H9 (cell line): ENCODE data around the gene RNU6-9. TPM values are rescaled to one million over a fixed set of nuclear protein-coding genes. Genes with fewer than 3 reads are reported as not detected.

Experiments
- DNase-seq: peaks from one replicate; pipeline ENCODE4 v3.0.0-alpha.2; 2017
- H2AFZ ChIP-seq: one replicate; pipeline ENCODE4 v1.6.1; 2013; ENCODE audit warnings: mild to moderate bottlenecking, low read length, control low read depth, moderate library complexity
- H2AK5ac ChIP-seq: 2 replicates; pipeline ENCODE4 v1.6.1; 2013; ENCODE audit warnings: low read length, control low read depth, mixed read lengths; ENCODE audit not compliant: insufficient read length
- H2BK120ac ChIP-seq: one replicate; pipeline ENCODE4 v1.6.1; 2013; ENCODE audit warnings: low read depth, mild to moderate bottlenecking, low read length, control low read depth, inconsistent platforms; ENCODE audit not compliant: poor library complexity, severe bottlenecking
- H2BK12ac ChIP-seq: 2 replicates; pipeline ENCODE4 v1.6.1; 2013; ENCODE audit warnings: low read length, control low read depth, mixed read lengths, low read depth; ENCODE audit not compliant: insufficient read length
- H2BK15ac ChIP-seq: 2 replicates; pipeline ENCODE4 v1.6.1; 2013; ENCODE audit warnings: low read depth, low read length, control low read depth
- H2BK20ac ChIP-seq: one replicate; pipeline ENCODE4 v1.6.1; 2013; ENCODE audit warnings: low read depth, mild to moderate bottlenecking, low read length, control low read depth, inconsistent platforms; ENCODE audit not compliant: poor library complexity, severe bottlenecking
- H2BK5ac ChIP-seq: 2 replicates; pipeline ENCODE4 v1.6.1; 2013; ENCODE audit warnings: low read length, control low read depth, mixed read lengths; ENCODE audit not compliant: insufficient read length
- H3K14ac ChIP-seq: 2 replicates; pipeline ENCODE4 v1.6.1; 2013; ENCODE audit warnings: low read length, control low read depth; ENCODE audit not compliant: insufficient read depth
- H3K18ac ChIP-seq: 2 replicates; pipeline ENCODE4 v1.6.1; 2013; ENCODE audit warnings: low read depth, mild to moderate bottlenecking, mixed read lengths, low read length, control low read depth; ENCODE audit not compliant: insufficient read length
- H3K23ac ChIP-seq: 2 replicates; pipeline ENCODE4 v1.6.1; 2013; ENCODE audit warnings: low read length, control low read depth, mixed read lengths, low read depth; ENCODE audit not compliant: insufficient read length
- H3K23me2 ChIP-seq: 2 replicates; pipeline ENCODE4 v1.6.1; 2013; ENCODE audit warnings: low read depth, mild to moderate bottlenecking, mixed read lengths, low read length, control low read depth; ENCODE audit not compliant: insufficient read length, poor library complexity, severe bottlenecking
- H3K27ac ChIP-seq: 2 replicates; pipeline ENCODE4 v1.5.1; 2013; ENCODE audit warnings: low read length, control low read depth, mixed read lengths, low read depth; ENCODE audit not compliant: insufficient read length
- H3K27me3 ChIP-seq: 2 replicates; pipeline ENCODE4 v1.6.1; 2013; ENCODE audit warnings: low read length, control low read depth, inconsistent platforms; ENCODE audit not compliant: insufficient read depth
- H3K4ac ChIP-seq: 2 replicates; pipeline ENCODE4 v1.6.1; 2013; ENCODE audit warnings: low read depth, mild to moderate bottlenecking, control low read depth, inconsistent platforms, low read length, moderate library complexity
- H3K4me1 ChIP-seq: 2 replicates; pipeline ENCODE4 v1.6.1; 2013; ENCODE audit warnings: low read length, control low read depth, inconsistent platforms; ENCODE audit not compliant: insufficient read depth
- H3K4me2 ChIP-seq: 2 replicates; pipeline ENCODE4 v1.6.1; 2013; ENCODE audit warnings: low read length, control low read depth, mixed read lengths; ENCODE audit not compliant: insufficient read length, insufficient read depth
- H3K56ac ChIP-seq: 2 replicates; pipeline ENCODE4 v1.6.1; 2013; ENCODE audit warnings: low read depth, mild to moderate bottlenecking, mixed read lengths, low read length, control low read depth; ENCODE audit not compliant: insufficient read length
- H3K79me1 ChIP-seq: 2 replicates; pipeline ENCODE4 v1.6.1; 2013; ENCODE audit warnings: low read depth, mild to moderate bottlenecking, moderate library complexity, low read length, control low read depth, inconsistent platforms; ENCODE audit not compliant: insufficient read depth, poor library complexity, severe bottlenecking
- H3K79me2 ChIP-seq: 2 replicates; pipeline ENCODE4 v1.6.1; 2013; ENCODE audit warnings: low read length, control low read depth, inconsistent platforms; ENCODE audit not compliant: insufficient read depth
- H3K9ac ChIP-seq: 2 replicates; pipeline ENCODE4 v1.6.1; 2013; ENCODE audit warnings: low read length, control low read depth, mixed read lengths; ENCODE audit not compliant: insufficient read length; ENCODE audit errors: extremely low read depth
- H3K9me3 ChIP-seq: one replicate; pipeline ENCODE4 v1.6.1; 2013; ENCODE audit warnings: low read depth, low read length, inconsistent platforms; ENCODE audit not compliant: control insufficient read depth
- H3T11ph ChIP-seq: one replicate; pipeline ENCODE4 v1.6.1; 2013; ENCODE audit warnings: mild to moderate bottlenecking, low read length, control low read depth, inconsistent platforms
- H4K20me1 ChIP-seq: one replicate; pipeline ENCODE4 v1.6.1; 2013; ENCODE audit not compliant: control insufficient read depth, insufficient read length, insufficient read depth
- H4K5ac ChIP-seq: 2 replicates; pipeline ENCODE4 v1.6.1; 2013; ENCODE audit warnings: low read depth, mild to moderate bottlenecking, mixed read lengths, low read length, control low read depth; ENCODE audit not compliant: insufficient read length
- H4K8ac ChIP-seq: replicated peaks from 2 replicates; pipeline ENCODE4 v1.6.1; 2013; ENCODE audit warnings: low read length, control low read depth, mixed read lengths, low read depth; ENCODE audit not compliant: insufficient read length
- H4K91ac ChIP-seq: 2 replicates; pipeline ENCODE4 v1.6.1; 2013; ENCODE audit warnings: low read depth, mild to moderate bottlenecking, moderate library complexity, mixed read lengths, low read length, control low read depth; ENCODE audit not compliant: insufficient read length
- H3K27ac Mint-ChIP-seq, 3 experiments: 2 replicates in 2 of 3; 3 replicates in 1 of 3; pipeline ENCODE4 v1.8.0; 2020 to 2021; ENCODE audit warnings: mixed read lengths in 3 of 3, mild to moderate bottlenecking in 1 of 3, moderate library complexity in 1 of 3
- H3K27me3 Mint-ChIP-seq: 2 replicates; pipeline ENCODE4 v1.8.0; 2021; ENCODE audit warnings: low read depth, mild to moderate bottlenecking, moderate library complexity, mixed read lengths
- H3K36me3 Mint-ChIP-seq, 3 experiments: 2 replicates in 2 of 3; 3 replicates in 1 of 3; pipeline ENCODE4 v1.8.0; 2020 to 2021; ENCODE audit warnings: low read depth in 3 of 3, mixed read lengths in 3 of 3; ENCODE audit not compliant: insufficient read depth in 1 of 3
- H3K4me1 Mint-ChIP-seq, 2 experiments: 2 replicates each; pipeline ENCODE4 v1.8.0; 2020; ENCODE audit warnings: mixed read lengths in 2 of 2
- H3K4me3 Mint-ChIP-seq, 2 experiments: 2 replicates in 1 of 2; 3 replicates in 1 of 2; pipeline ENCODE4 v1.8.0; 2020 to 2021; ENCODE audit warnings: mild to moderate bottlenecking in 2 of 2, mixed read lengths in 2 of 2, moderate library complexity in 1 of 2
- H3K9me3 Mint-ChIP-seq, 2 experiments: 2 replicates in 1 of 2; 3 replicates in 1 of 2; pipeline ENCODE4 v1.8.0; 2020; ENCODE audit warnings: mild to moderate bottlenecking in 2 of 2, mixed read lengths in 2 of 2, moderate library complexity in 1 of 2
- CTCF ChIP-seq: fragments of 200-600 bp; sonication (generic); conservative IDR thresholded peaks from 3 replicates; pipeline ENCODE4 v1.8.0; 2021; ENCODE audit warnings: antibody characterized with exemption, mild to moderate bottlenecking
- WGBS: extraction: QIAGEN DNeasy Blood & Tissue Kit; methylation state at CpG from one replicate; pipeline ENCODE4 v1.1.7; 2013; ENCODE audit warnings: missing lambda C conversion rate, low lambda C conversion rate, mixed read lengths; ENCODE audit not compliant: insufficient read length; ENCODE audit errors: extremely low coverage; 5-methylcytosine and 5-hydroxymethylcytosine counted together
- total RNA-seq: library from RNA; stranded (reverse); gene quantifications from 2 replicates; pipeline ENCODE4 v1.2.1, GENCODE V29; 2021

Gene RNU6-9
- total RNA-seq, 1 experiment from 2014 or later, result not detected

GRCh38 chr19:870963-871401, 22.3 kb upstream of the RNU6-9 start:
- no peak overlapping the region for H2AFZ ChIP-seq
- no peaks in the 10 kb centered on the region for H3K79me1 ChIP-seq
- no peak overlapping the region for H3K9ac ChIP-seq
- H3K4me2 ChIP-seq, result no peak overlapping the region
- H2BK120ac ChIP-seq, result no peak overlapping the region
- no peaks in the 10 kb centered on the region for H3K4me1 ChIP-seq
- Mint-ChIP-seq H3K4me3 (no peak overlapping the region), H3K27me3 (no peaks in the 10 kb centered on the region; the same call in 1 of the 2 replicates), H3K4me1 (peaks cover 6 to 20% of the 10 kb centered on the region in 2 experiments), H3K36me3 (peaks cover 23 to 54% (median 40%) of the 10 kb centered on the region in 3 experiments), H3K27ac (no peak overlapping the region), H3K9me3 (peaks cover 6 to 7% of the 10 kb centered on the region in 2 experiments)
- H3K18ac ChIP-seq, result no peak overlapping the region
- H4K20me1 ChIP-seq, result no peaks in the 10 kb centered on the region
- TF ChIP-seq CTCF, result no peak
- no peak for DNase-seq
- H3K9me3 ChIP-seq, result no peaks in the 10 kb centered on the region
- no peak overlapping the region for H3K56ac ChIP-seq
- H3K23me2 ChIP-seq, result no peaks in the 10 kb centered on the region
- no peak overlapping the region for H3K4ac ChIP-seq
- H3K23ac ChIP-seq, result no peak overlapping the region
- H3K27me3 ChIP-seq, result no peaks in the 10 kb centered on the region
- no peak overlapping the region for H2AK5ac ChIP-seq
- no peak overlapping the region for H2BK15ac ChIP-seq
- H2BK20ac ChIP-seq, result no peak overlapping the region
- H3K27ac ChIP-seq, result no peak overlapping the region
- no peak overlapping the region for H2BK12ac ChIP-seq
- H4K91ac ChIP-seq, result no peak overlapping the region
- H3K14ac ChIP-seq, result no peak overlapping the region
- no peak overlapping the region for H4K5ac ChIP-seq
- no peak overlapping the region for H2BK5ac ChIP-seq
- WGBS, result no CpG with 5 or more reads among the region's 28 CpGs
- H3K79me2 ChIP-seq, result no peaks in the 10 kb centered on the region
- H4K8ac ChIP-seq, result no peak overlapping the region
- no peak overlapping the region for H3T11ph ChIP-seq
